ENCODE results near the gene PTTG1IP.
"Not testable (repeated sequence)": the region's sequence is repeated elsewhere in the genome, so short reads cannot be mapped to it uniquely, and the experiment has no call there.

Gene PTTG1IP

GRCh38 chr21:44873356-44874239, at the start of gene PTTG1IP:
Gene PTTG1IP (minus strand): TSS chr21:44873690. CDS start chr21:44873616, 74 bp downstream.
- DNase-seq (ENCODE audit: low spot score): peak; percentile 98

GRCh38 chr21:44921928-44922327, 48.4 kb upstream of the PTTG1IP start:
- no peak for DNase-seq (ENCODE audit: low spot score)

GRCh38 chr21:44920694-44921604, 47.5 kb upstream of the PTTG1IP start, which contains the start of gene ITGB2:
Gene ITGB2 (minus strand): TSS chr21:44920899. CDS start chr21:44910782, 10,117 bp downstream.
- DNase-seq (ENCODE audit: low spot score): peak; percentile 62

GRCh38 chr21:44919913-44920693, 46.6 kb upstream of the PTTG1IP start:
- no peak for DNase-seq (ENCODE audit: low spot score)

GRCh38 chr21:44919111-44919912, 45.8 kb upstream of the PTTG1IP start:
- peak; percentile 32 for DNase-seq (ENCODE audit: low spot score)

GRCh38 chr21:44918581-44919033, 45.1 kb upstream of the PTTG1IP start:
- DNase-seq (ENCODE audit: low spot score): no peak

- no peak for DNase-seq (ENCODE audit: low spot score)
Measured at GRCh38 chr21:44918107-44918470, 44.6 kb upstream of the PTTG1IP start.

GRCh38 chr21:44917446-44918106, 44.1 kb upstream of the PTTG1IP start:
- DNase-seq (ENCODE audit: low spot score): no peak

GRCh38 chr21:44916965-44917364, 43.5 kb upstream of the PTTG1IP start:
- no peak for DNase-seq (ENCODE audit: low spot score)

- DNase-seq (ENCODE audit: low spot score): no peak
Measured at GRCh38 chr21:44914176-44914874, 40.8 kb upstream of the PTTG1IP start.

GRCh38 chr21:44913425-44914175, 40.1 kb upstream of the PTTG1IP start:
- no peak for DNase-seq (ENCODE audit: low spot score)

- DNase-seq (ENCODE audit: low spot score): not testable (repeated sequence)
Measured at GRCh38 chr21:44912506-44913412, 39.3 kb upstream of the PTTG1IP start.

GRCh38 chr21:44912158-44912473, 38.6 kb upstream of the PTTG1IP start:
- DNase-seq (ENCODE audit: low spot score): no peak

GRCh38 chr21:44911384-44912157, 38.1 kb upstream of the PTTG1IP start:
- DNase-seq (ENCODE audit: low spot score): peak; percentile 78

GRCh38 chr21:44911068-44911383, 37.5 kb upstream of the PTTG1IP start:
- no peak for DNase-seq (ENCODE audit: low spot score)

GRCh38 chr21:44910229-44911067, 37.0 kb upstream of the PTTG1IP start:
- DNase-seq (ENCODE audit: low spot score): no peak
